OCI-LY1 (cell line): ENCODE data around the gene ISCU.

Experiments used
- H2AFZ ChIP-seq: fragments of 200-600 bp; sonication (generic), shearing (Covaris generic); 2 replicates; pipeline ENCODE4 v1.6.0; 2014; ENCODE audit warnings: antibody characterized with exemption, mild to moderate bottlenecking, low read length
- H3F3A ChIP-seq: fragments of 200-600 bp; sonication (generic), shearing (Covaris generic); 2 replicates; pipeline ENCODE4 v1.6.0; 2014; ENCODE audit warnings: mild to moderate bottlenecking, antibody characterized with exemption, low read length, moderate library complexity; ENCODE audit not compliant: insufficient read depth
- H3K27ac ChIP-seq: fragments of 200-600 bp; sonication (generic); 2 replicates; pipeline ENCODE4 v1.5.1; 2014; ENCODE audit warnings: low read length, mixed run types, mild to moderate bottlenecking, low read depth; ENCODE audit not compliant: poor library complexity, severe bottlenecking
- H3K27me3 ChIP-seq: fragments of 200-600 bp; sonication (generic); 2 replicates; pipeline ENCODE4 v1.6.0; 2014; ENCODE audit warnings: antibody characterized with exemption, mild to moderate bottlenecking, low read length, moderate library complexity; ENCODE audit not compliant: insufficient read depth
- H3K36me3 ChIP-seq: fragments of 200-600 bp; sonication (generic); 2 replicates; pipeline ENCODE4 v1.6.1; 2014; ENCODE audit warnings: mild to moderate bottlenecking, antibody characterized with exemption, low read length, moderate library complexity, mixed read lengths; ENCODE audit not compliant: insufficient read depth
- H3K4me1 ChIP-seq: fragments of 200-600 bp; sonication (generic); 2 replicates; pipeline ENCODE4 v1.5.1; 2014; ENCODE audit warnings: mild to moderate bottlenecking, low read length, moderate library complexity; ENCODE audit not compliant: insufficient read depth, severe bottlenecking
- H3K4me2 ChIP-seq: fragments of 200-600 bp; sonication (generic), shearing (Covaris generic); 2 replicates; pipeline ENCODE4 v1.6.1; 2014; ENCODE audit warnings: low read length
- H3K4me3 ChIP-seq: fragments of 200-600 bp; sonication (generic); 2 replicates; pipeline ENCODE4 v1.5.1; 2014; ENCODE audit warnings: low read length, low read depth, mild to moderate bottlenecking, mixed read lengths; ENCODE audit not compliant: poor library complexity, severe bottlenecking
- H3K79me2 ChIP-seq: fragments of 200-600 bp; shearing (Covaris generic); 2 replicates; pipeline ENCODE4 v1.6.1; 2016; ENCODE audit warnings: mixed run types, low read length, mixed read lengths; ENCODE audit not compliant: insufficient read depth
- H3K9ac ChIP-seq: fragments of 200-600 bp; sonication (generic), shearing (Covaris generic); 2 replicates; pipeline ENCODE4 v1.6.1; 2014; ENCODE audit warnings: mild to moderate bottlenecking, low read length, mixed read lengths
- H3K9me2 ChIP-seq: fragments of 200-600 bp; sonication (generic), shearing (Covaris generic); 2 replicates; pipeline ENCODE4 v1.6.1; 2014; ENCODE audit warnings: low read depth, mild to moderate bottlenecking, low read length, mixed read lengths
- H3K9me3 ChIP-seq: fragments of 200-600 bp; shearing (Covaris generic); 2 replicates; pipeline ENCODE4 v1.6.1; 2014; ENCODE audit warnings: low read length, mixed read lengths
- H4K20me1 ChIP-seq: fragments of 200-600 bp; sonication (generic), shearing (Covaris generic); 2 replicates; pipeline ENCODE4 v1.6.0; 2016; ENCODE audit warnings: mild to moderate bottlenecking, low read length; ENCODE audit not compliant: insufficient read depth
- CTCF ChIP-seq: fragments of 200-600 bp; sonication (generic), shearing (Covaris generic); IDR thresholded peaks from 2 replicates; pipeline ENCODE4 v1.5.1; 2017; ENCODE audit warnings: mild to moderate bottlenecking, antibody characterized with exemption, low read length, moderate library complexity, mixed read lengths
- EZH2 ChIP-seq: fragments of 200-600 bp; sonication (generic), shearing (Covaris generic); IDR thresholded peaks from 2 replicates; pipeline ENCODE4 v1.8.0; 2017; ENCODE audit warnings: borderline replicate concordance, mixed run types, mild to moderate bottlenecking, antibody characterized with exemption, low read length, moderate library complexity, mixed read lengths

The ISCU gene

DNA sequence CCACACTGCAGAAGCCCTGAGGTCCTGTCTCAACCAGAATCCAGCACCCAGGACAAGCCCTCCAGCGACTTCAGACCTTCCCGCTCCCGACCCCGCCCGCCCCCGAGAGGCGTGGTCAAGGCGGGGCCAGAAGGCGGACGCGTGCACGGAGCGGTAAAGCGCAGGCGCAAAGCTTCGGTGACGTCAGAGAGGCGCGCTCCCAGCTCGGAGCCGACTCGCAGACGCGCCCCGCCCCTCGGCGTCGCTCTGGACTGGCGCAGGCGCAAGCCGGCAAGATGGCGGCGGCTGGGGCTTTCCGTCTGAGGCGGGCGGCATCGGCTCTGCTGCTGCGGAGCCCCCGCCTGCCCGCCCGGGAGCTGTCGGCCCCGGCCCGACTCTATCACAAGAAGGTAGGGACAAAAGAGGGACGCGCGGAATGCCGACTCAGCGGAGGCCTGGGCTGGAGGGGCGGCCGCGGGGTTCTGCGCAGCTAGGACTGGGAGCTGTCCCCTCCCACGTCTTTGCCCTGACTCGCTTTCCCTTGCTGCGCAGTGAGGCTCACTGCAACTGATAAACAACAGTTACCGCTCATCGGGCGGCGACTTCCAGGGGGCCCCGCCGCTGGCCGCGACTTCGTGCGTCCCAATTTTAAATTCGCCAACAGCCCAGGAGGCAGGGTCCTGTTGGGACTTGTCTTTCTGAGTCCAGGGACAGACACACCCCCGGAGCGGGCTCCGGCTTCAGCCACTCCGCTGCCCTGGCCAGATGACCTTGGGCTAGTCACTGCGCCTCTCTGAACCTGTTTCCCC is at the start of gene ISCU:
ISCU (plus strand) TSS at position 249 of the 788 bp plus-strand sequence; CDS start at position 276, 27 bp downstream.
- H3K27me3 ChIP-seq = no peaks in the 10 kb centered on the region
- peak within 1 kb of the TSS; percentile 79 for H3K4me3 ChIP-seq
- H3K9me2 ChIP-seq = no peaks in the 10 kb centered on the region
- peak within 1 kb of the TSS; percentile 94 for H3K4me2 ChIP-seq
- peak within 1 kb of the TSS; percentile 82 for H3K9ac ChIP-seq
- H2AFZ ChIP-seq = no peak within 1 kb of the TSS
- TF ChIP-seq EZH2 (no peak), CTCF (no peak)
- peaks cover 28% of the 10 kb centered on the region for H3K79me2 ChIP-seq
- peaks cover 34% of the 10 kb centered on the region; the same call in 1 of the 2 replicates for H3K36me3 ChIP-seq
- H3F3A ChIP-seq = no peaks in the 10 kb centered on the region
- no peaks in the 10 kb centered on the region for H4K20me1 ChIP-seq
- peaks cover 68% of the 10 kb centered on the region for H3K4me1 ChIP-seq
- no peaks in the 10 kb centered on the region for H3K9me3 ChIP-seq
- H3K27ac ChIP-seq = peak within 1 kb of the TSS; percentile 79

- Histone ChIP-seq H3K9me2 (no peaks in the 10 kb centered on the region), H3K4me1 (peaks cover 18% of the 10 kb centered on the region), H3K4me2 (peak overlapping the region; percentile 97), H2AFZ (no peak overlapping the region), H3K4me3 (peak overlapping the region; percentile 94), H3K27ac (no peak overlapping the region), H3K27me3 (no peaks in the 10 kb centered on the region), H3K79me2 (no peaks in the 10 kb centered on the region), H3F3A (no peaks in the 10 kb centered on the region), H3K36me3 (peaks cover 15% of the 10 kb centered on the region; the same call in 1 of the 2 replicates), H4K20me1 (no peaks in the 10 kb centered on the region), H3K9ac (peak overlapping the region; percentile 30; the same call in 1 of the 2 replicates), H3K9me3 (no peaks in the 10 kb centered on the region)
- TF ChIP-seq EZH2 = no peak
- TF ChIP-seq CTCF = no peak
Observed at GRCh38 chr12:108514468-108514972, 47.9 kb upstream of the ISCU start.

DNA sequence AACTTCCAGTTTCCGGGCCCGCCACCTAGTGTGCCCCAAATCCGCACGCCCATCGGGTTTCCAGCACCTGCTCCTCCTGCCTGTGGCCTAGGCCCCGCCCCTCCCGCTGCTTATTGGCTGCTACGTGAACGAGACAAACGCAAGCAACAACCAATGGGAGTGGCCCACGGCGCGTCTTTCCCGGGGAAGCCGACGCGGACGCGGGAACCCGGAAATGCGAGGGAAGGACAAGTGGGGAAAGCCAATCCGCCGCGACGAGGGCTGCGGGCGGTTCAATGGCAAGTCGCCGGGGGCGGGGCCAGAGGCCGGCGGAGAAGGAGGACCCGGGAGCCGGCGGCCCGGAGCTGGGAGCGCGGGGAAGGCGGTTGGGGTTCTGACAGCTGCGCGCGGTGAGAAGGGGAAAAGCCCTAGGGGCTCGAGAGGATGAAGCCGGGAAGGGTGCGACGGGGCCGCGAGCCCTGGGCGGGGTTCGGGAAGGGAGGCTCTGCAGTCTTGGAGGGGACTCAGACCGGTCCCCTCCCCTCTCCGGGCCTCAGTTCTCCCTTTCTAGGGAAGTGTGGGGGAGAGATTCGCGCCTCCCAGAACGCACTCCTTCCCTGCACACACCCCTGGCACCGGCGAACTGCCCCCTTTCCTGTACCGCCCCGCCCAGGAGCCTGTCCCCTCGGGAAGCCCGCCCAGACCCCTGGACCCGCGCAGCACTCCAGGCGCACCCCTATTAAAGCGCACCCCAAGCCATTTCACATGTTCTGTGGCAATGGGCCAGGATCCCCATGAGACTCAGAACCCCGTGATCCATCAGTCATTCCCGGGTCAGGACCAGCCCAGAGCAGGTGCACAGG is 47.2 kb upstream of the ISCU start, which contains the start of gene FICD:
FICD (plus strand) TSS at position 305 of the 842 bp plus-strand sequence. CDS start 1,696 bp downstream, outside the sequence.
- no peaks in the 10 kb centered on the region for H3K27me3 ChIP-seq
- no peaks in the 10 kb centered on the region for H3K9me2 ChIP-seq
- peak within 1 kb of the TSS; percentile 92 for H3K9ac ChIP-seq
- no peaks in the 10 kb centered on the region for H3F3A ChIP-seq
- TF ChIP-seq CTCF = no peak
- no peak for TF ChIP-seq EZH2
- H4K20me1 ChIP-seq = no peaks in the 10 kb centered on the region
- peaks cover 18% of the 10 kb centered on the region for H3K4me1 ChIP-seq
- no peaks in the 10 kb centered on the region for H3K79me2 ChIP-seq
- peak within 1 kb of the TSS; percentile 32 for H3K27ac ChIP-seq
- no peaks in the 10 kb centered on the region for H3K9me3 ChIP-seq
- H3K36me3 ChIP-seq = peaks cover 22% of the 10 kb centered on the region; the same call in 1 of the 2 replicates
- peak within 1 kb of the TSS; percentile 97 for H3K4me2 ChIP-seq
- H2AFZ ChIP-seq = no peak within 1 kb of the TSS
- H3K4me3 ChIP-seq = peak within 1 kb of the TSS; percentile 94
